ENCODE results near the gene WDR82.

The WDR82 gene

DNA sequence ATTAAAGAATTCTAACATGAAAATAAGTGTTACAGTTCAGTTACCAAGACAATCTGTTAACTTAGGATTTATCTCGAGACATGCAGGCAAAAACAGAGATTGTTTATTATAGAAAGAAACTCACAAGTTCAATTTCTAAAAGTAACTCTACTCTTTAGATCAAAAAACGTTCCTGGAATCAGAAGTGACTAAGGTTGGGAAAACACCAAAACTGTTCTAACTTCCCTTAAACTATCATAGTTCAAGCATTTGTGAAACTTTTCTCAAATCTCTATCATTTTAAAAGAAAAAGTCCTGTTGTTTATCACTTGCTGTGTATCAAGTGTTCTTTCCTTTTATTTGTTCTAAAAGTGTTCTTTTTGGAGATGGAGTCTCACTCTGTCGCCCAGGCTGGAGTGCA lies 8.7 kb downstream of the WDR82 start:
- H3K4me3 ChIP-seq (ENCODE audit: low read depth, low read length), result no peak overlapping the region
- H3K9me3 ChIP-seq (ENCODE audit: control insufficient read depth, insufficient read depth, low read length), result no peaks in the 10 kb centered on the region
- no peaks in the 10 kb centered on the region for H3K27me3 ChIP-seq (ENCODE audit: control insufficient read depth, insufficient read depth, low read length)
- H3K36me3 ChIP-seq (ENCODE audit: control insufficient read depth, insufficient read depth, low read length), result peaks cover 89% of the 10 kb centered on the region
- no peaks in the 10 kb centered on the region for H3K4me1 ChIP-seq (ENCODE audit: control insufficient read depth, insufficient read depth, low read length)
- H3K27ac ChIP-seq (ENCODE audit: low read depth, low read length), result no peak overlapping the region
- no peak overlapping the region for H3K9ac ChIP-seq (ENCODE audit: low read depth, low read length)

DNA sequence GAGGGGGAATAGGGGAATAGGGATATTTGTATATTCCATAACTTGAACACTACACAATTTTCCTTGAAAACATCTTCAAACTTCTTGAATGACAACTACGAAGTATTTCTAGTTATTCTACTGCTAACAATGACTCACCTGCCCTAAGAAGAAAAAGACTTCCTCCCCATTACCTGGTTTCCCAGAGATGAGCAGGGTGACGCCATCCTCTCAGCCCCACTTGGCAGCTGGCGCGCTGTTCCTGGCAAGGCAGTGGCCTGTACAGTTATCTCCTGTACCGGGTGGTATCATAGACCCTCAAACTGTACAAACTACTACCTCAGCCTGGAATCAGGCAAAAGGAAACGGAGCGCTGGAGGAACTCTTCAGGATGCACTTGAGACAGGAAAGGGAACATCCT lies 10.4 kb downstream of the WDR82 start:
- no peaks in the 10 kb centered on the region for H3K4me1 ChIP-seq (ENCODE audit: control insufficient read depth, insufficient read depth, low read length)
- H3K4me3 ChIP-seq (ENCODE audit: low read depth, low read length), result no peak overlapping the region
- H3K27me3 ChIP-seq (ENCODE audit: control insufficient read depth, insufficient read depth, low read length), result no peaks in the 10 kb centered on the region
- peaks cover 93% of the 10 kb centered on the region for H3K36me3 ChIP-seq (ENCODE audit: control insufficient read depth, insufficient read depth, low read length)
- no peaks in the 10 kb centered on the region for H3K9me3 ChIP-seq (ENCODE audit: control insufficient read depth, insufficient read depth, low read length)
- H3K27ac ChIP-seq (ENCODE audit: low read depth, low read length), result no peak overlapping the region
- no peak overlapping the region for H3K9ac ChIP-seq (ENCODE audit: low read depth, low read length)

DNA sequence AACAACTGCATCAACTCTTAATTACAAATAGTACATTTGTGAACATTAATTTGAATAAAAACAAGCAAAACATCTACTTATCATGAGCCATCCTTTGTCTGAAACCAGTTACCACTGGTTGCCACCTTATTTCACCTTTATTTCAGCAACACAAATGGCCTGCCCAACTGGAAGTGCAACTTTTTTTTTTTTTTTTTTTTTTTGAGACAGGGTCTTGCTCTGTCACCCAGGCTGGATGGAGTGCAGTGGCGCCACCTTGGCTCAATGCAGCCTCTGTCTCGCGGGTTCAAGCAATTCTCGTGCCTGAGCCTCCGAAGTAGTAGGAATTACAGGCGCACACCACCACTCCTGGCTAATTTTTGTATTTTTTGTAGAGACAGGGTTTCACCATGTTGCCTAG lies 13.1 kb downstream of the WDR82 start:
- Histone ChIP-seq H3K4me3 (ENCODE audit: low read depth, low read length) (no peak overlapping the region), H3K27me3 (ENCODE audit: control insufficient read depth, insufficient read depth, low read length) (no peaks in the 10 kb centered on the region), H3K4me1 (ENCODE audit: control insufficient read depth, insufficient read depth, low read length) (no peaks in the 10 kb centered on the region), H3K9me3 (ENCODE audit: control insufficient read depth, insufficient read depth, low read length) (no peaks in the 10 kb centered on the region), H3K36me3 (ENCODE audit: control insufficient read depth, insufficient read depth, low read length) (peaks cover 98% of the 10 kb centered on the region), H3K27ac (ENCODE audit: low read depth, low read length) (no peak overlapping the region), H3K9ac (ENCODE audit: low read depth, low read length) (no peak overlapping the region)

DNA sequence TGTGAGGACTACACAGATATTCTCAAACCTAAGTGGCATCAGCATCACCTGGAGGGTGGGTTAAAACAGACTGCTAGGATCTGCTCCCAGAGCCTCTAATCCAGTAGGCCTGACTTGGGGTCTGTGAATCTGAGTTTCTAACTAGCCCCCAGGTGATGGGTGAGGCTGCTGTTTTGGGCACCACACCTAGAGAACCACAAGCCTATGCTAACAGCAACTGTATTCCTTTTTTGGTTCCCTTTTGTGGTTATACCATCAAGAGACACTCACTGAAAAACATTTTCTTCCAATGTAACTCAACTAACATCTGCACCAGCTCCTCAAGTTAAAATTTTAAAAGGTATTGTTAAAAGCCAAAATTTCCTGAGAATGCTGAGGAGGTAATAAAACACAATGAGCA lies 16.0 kb downstream of the WDR82 start:
- Histone ChIP-seq H3K4me3 (ENCODE audit: low read depth, low read length) (no peak overlapping the region), H3K27me3 (ENCODE audit: control insufficient read depth, insufficient read depth, low read length) (no peaks in the 10 kb centered on the region), H3K9ac (ENCODE audit: low read depth, low read length) (no peak overlapping the region), H3K9me3 (ENCODE audit: control insufficient read depth, insufficient read depth, low read length) (no peaks in the 10 kb centered on the region), H3K36me3 (ENCODE audit: control insufficient read depth, insufficient read depth, low read length) (peaks cover 98% of the 10 kb centered on the region), H3K4me1 (ENCODE audit: control insufficient read depth, insufficient read depth, low read length) (no peaks in the 10 kb centered on the region), H3K27ac (ENCODE audit: low read depth, low read length) (no peak overlapping the region)

DNA sequence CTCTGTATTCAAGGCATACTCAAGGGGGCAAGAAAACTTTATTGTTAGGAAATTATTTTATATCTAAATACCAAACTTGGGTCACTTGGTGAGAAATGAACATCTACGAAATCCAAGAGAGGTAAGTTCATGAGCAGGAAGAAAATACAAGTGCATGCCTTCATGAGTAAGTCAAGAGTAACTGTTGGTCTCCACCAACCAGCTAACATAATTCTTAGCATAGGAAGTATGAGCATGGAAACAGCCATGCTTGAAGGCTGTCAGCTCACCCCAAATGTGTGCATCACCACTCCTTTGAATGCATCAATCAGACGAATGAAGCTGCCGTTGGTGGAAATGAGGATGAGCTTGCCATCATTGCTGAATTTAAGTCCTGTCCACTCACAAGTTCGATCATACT lies 19.0 kb downstream of the WDR82 start:
- H3K27ac ChIP-seq (ENCODE audit: low read depth, low read length), result no peak overlapping the region
- no peaks in the 10 kb centered on the region for H3K4me1 ChIP-seq (ENCODE audit: control insufficient read depth, insufficient read depth, low read length)

DNA sequence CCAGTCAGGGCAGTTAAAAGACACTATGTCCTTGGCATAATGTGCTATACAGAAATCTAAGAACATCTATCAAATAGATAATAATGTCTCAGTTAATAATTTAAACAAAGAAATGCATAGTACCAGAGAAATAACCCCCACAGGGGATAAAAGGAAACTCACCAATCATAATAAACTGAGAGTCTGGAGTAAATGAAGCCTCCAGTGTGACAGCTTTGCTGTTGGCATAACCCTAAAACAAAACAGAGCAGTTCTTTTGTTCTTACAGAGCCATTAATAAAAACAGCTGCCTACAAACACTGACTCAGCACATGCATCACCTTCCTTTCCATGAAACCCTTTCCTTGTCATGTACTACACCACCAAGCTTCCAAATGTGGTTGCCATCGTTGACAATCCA lies 19.4 kb downstream of the WDR82 start:
- H3K36me3 ChIP-seq (ENCODE audit: control insufficient read depth, insufficient read depth, low read length), result peaks cover 92% of the 10 kb centered on the region
- no peak overlapping the region for H3K27ac ChIP-seq (ENCODE audit: low read depth, low read length)
- no peaks in the 10 kb centered on the region for H3K27me3 ChIP-seq (ENCODE audit: control insufficient read depth, insufficient read depth, low read length)
- H3K9ac ChIP-seq (ENCODE audit: low read depth, low read length), result no peak overlapping the region
- H3K4me1 ChIP-seq (ENCODE audit: control insufficient read depth, insufficient read depth, low read length), result no peaks in the 10 kb centered on the region
- H3K4me3 ChIP-seq (ENCODE audit: low read depth, low read length), result no peak overlapping the region
- no peaks in the 10 kb centered on the region for H3K9me3 ChIP-seq (ENCODE audit: control insufficient read depth, insufficient read depth, low read length)

More for the DNA sequence above, 19.0 kb downstream of the WDR82 start:
- Histone ChIP-seq H3K27me3 (ENCODE audit: control insufficient read depth, insufficient read depth, low read length) (no peaks in the 10 kb centered on the region), H3K36me3 (ENCODE audit: control insufficient read depth, insufficient read depth, low read length) (peaks cover 93% of the 10 kb centered on the region), H3K9me3 (ENCODE audit: control insufficient read depth, insufficient read depth, low read length) (no peaks in the 10 kb centered on the region), H3K9ac (ENCODE audit: low read depth, low read length) (no peak overlapping the region), H3K4me3 (ENCODE audit: low read depth, low read length) (no peak overlapping the region)

DNA sequence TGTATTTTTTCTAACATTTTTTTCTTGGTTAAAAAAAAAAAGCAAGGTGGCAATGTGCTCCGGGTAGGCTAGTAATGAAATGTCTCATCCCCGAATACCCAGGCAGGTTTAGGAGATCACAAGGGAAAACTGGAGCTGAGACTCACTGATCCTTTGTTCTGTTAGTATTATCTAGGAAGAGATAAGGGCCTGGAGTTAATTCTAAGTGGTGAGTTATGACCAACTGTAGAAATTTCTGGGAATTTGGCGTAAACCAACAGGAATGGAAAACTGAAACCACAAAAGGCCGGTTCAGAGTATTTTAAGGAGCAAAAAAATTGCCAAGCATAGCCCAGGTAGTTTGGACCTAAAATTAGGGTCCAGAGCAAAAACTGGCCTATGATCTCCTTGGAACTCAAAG lies 20.5 kb downstream of the WDR82 start:
- H3K36me3 ChIP-seq (ENCODE audit: control insufficient read depth, insufficient read depth, low read length), result peaks cover 92% of the 10 kb centered on the region
- no peak overlapping the region for H3K9ac ChIP-seq (ENCODE audit: low read depth, low read length)
- no peaks in the 10 kb centered on the region for H3K9me3 ChIP-seq (ENCODE audit: control insufficient read depth, insufficient read depth, low read length)
- no peaks in the 10 kb centered on the region for H3K4me1 ChIP-seq (ENCODE audit: control insufficient read depth, insufficient read depth, low read length)
- H3K27ac ChIP-seq (ENCODE audit: low read depth, low read length), result no peak overlapping the region
- H3K4me3 ChIP-seq (ENCODE audit: low read depth, low read length), result no peak overlapping the region
- H3K27me3 ChIP-seq (ENCODE audit: control insufficient read depth, insufficient read depth, low read length), result no peaks in the 10 kb centered on the region

DNA sequence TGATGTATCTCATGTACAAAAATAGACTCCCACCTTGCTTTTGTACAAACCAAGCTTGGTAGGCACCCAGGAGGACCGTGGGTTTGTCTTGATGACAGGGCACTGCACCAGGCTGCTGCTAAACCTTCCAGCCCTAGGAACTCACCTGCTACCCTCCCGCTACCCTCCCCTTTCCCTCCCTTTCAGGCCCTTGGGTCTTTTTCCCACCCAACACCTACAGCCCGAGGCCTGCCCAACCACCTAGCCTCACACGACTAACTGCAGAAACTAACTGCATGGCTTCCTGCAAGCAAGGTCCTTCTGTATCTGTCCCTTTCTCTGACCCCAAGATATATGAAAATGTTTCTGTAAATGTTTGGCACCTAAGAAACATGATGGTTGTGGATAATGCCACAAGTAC lies 21.8 kb downstream of the WDR82 start:
- Histone ChIP-seq H3K4me3 (ENCODE audit: low read depth, low read length) (no peak overlapping the region), H3K27me3 (ENCODE audit: control insufficient read depth, insufficient read depth, low read length) (no peaks in the 10 kb centered on the region), H3K9ac (ENCODE audit: low read depth, low read length) (no peak overlapping the region), H3K9me3 (ENCODE audit: control insufficient read depth, insufficient read depth, low read length) (no peaks in the 10 kb centered on the region), H3K27ac (ENCODE audit: low read depth, low read length) (no peak overlapping the region), H3K4me1 (ENCODE audit: control insufficient read depth, insufficient read depth, low read length) (no peaks in the 10 kb centered on the region), H3K36me3 (ENCODE audit: control insufficient read depth, insufficient read depth, low read length) (peaks cover 91% of the 10 kb centered on the region)

DNA sequence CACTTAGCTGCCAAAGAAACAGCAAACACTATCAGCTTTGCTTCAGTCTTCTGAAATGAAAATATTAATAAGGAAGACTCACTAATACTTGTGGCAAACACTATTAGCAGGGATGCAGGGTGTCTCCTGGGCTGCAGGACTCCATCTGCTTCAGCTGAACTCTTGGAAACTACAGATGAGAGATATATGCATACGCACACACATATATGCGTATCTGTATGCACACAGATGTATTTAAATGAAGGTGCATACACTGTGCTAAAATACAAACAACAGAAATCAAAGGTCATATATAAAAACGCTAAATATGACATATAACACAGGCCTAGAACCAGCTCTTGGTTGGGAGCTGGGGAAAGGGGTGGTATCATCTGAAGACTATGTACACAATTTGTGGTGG lies 22.3 kb downstream of the WDR82 start:
- Histone ChIP-seq H3K27ac (ENCODE audit: low read depth, low read length) (no peak overlapping the region), H3K9ac (ENCODE audit: low read depth, low read length) (no peak overlapping the region), H3K4me1 (ENCODE audit: control insufficient read depth, insufficient read depth, low read length) (no peaks in the 10 kb centered on the region), H3K4me3 (ENCODE audit: low read depth, low read length) (no peak overlapping the region), H3K9me3 (ENCODE audit: control insufficient read depth, insufficient read depth, low read length) (no peaks in the 10 kb centered on the region), H3K36me3 (ENCODE audit: control insufficient read depth, insufficient read depth, low read length) (peaks cover 90% of the 10 kb centered on the region), H3K27me3 (ENCODE audit: control insufficient read depth, insufficient read depth, low read length) (no peaks in the 10 kb centered on the region)

DNA sequence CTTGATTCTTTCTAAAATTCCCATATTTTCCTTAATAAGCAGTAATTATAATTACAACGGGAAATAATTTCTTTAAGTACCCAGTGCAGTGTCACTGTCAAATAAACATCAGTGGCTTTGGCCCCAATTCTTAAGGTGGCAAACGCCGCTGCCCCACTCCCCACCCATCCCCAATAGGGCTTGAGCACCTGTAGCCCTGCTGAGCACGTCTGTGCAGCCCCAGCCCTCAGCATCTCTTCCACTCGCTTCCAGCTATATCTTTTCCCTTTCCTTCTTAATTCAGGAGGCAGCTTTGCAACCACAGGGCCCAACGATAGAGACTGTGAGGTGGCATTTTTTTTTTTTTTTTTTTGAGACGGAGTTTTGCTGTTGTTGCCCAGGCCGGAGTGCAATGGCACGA lies 23.8 kb downstream of the WDR82 start:
- H3K4me3 ChIP-seq (ENCODE audit: low read depth, low read length), result no peak overlapping the region
- H3K9me3 ChIP-seq (ENCODE audit: control insufficient read depth, insufficient read depth, low read length), result no peaks in the 10 kb centered on the region
- no peaks in the 10 kb centered on the region for H3K4me1 ChIP-seq (ENCODE audit: control insufficient read depth, insufficient read depth, low read length)
- H3K36me3 ChIP-seq (ENCODE audit: control insufficient read depth, insufficient read depth, low read length), result peaks cover 89% of the 10 kb centered on the region
- no peak overlapping the region for H3K27ac ChIP-seq (ENCODE audit: low read depth, low read length)
- H3K9ac ChIP-seq (ENCODE audit: low read depth, low read length), result no peak overlapping the region
- H3K27me3 ChIP-seq (ENCODE audit: control insufficient read depth, insufficient read depth, low read length), result no peaks in the 10 kb centered on the region

DNA sequence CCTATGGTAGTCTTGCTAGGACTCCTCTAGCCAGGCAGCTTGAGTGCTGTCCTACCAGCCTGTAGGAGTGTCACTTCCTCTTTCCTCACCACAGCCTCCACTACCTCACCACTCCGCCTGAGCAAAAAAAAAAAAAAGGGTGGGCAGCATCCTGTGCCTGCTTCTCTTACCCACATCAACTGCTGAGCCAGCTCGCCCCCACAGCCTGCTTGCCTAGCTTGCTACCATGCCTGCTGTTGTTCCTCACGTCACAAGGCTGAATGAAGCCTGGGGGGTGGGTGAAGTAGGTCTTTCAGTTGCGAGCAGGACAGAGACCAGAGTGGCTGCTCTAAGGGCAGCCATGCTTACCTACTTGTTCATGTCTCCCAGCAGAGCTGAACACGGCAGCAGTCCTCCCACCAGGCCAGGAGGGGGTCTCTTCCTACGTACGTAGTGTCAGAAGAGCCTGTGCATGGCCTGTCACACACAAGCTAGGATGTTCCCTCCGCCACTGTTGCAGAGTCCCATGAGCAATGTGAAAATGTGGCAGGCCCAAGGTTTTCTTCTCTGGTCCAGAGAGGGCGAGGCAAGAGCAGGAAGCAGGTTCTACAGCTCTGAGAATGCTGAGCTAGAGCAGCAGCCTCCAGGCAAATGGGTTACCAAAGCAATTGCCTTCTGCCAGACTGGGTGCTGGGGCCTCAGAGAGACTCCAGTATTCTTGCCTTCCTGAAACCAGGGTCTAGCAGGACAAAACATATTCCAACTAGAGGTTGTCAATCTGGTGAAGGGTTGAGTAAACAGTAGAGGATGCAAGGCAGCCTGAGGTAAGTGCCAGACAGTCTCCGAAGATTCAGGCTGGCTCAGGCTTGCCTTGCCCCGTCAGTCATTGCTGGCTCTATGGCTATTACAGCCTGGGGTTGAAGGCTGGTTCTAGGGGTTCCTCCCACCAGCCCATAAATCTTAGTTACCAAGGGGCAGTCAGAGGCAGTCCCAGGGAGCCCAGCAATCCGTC lies 24.8 kb downstream of the WDR82 start:
- peaks cover 87% of the 10 kb centered on the region for H3K36me3 ChIP-seq (ENCODE audit: control insufficient read depth, insufficient read depth, low read length)
- no peak overlapping the region for H3K9ac ChIP-seq (ENCODE audit: low read depth, low read length)
- no peak overlapping the region for H3K4me3 ChIP-seq (ENCODE audit: low read depth, low read length)
- no peaks in the 10 kb centered on the region for H3K9me3 ChIP-seq (ENCODE audit: control insufficient read depth, insufficient read depth, low read length)
- H3K27ac ChIP-seq (ENCODE audit: low read depth, low read length), result no peak overlapping the region
- H3K4me1 ChIP-seq (ENCODE audit: control insufficient read depth, insufficient read depth, low read length), result no peaks in the 10 kb centered on the region
- no peaks in the 10 kb centered on the region for H3K27me3 ChIP-seq (ENCODE audit: control insufficient read depth, insufficient read depth, low read length)
